GM21381 (cell line): Measurements from ENCODE around the gene CCR5AS.

Source experiments
- ATAC-seq: cut with Tn5 transposase; IDR thresholded peaks from one replicate; pipeline ENCODE4 v1.9.1; 2021; ENCODE audit warnings: mild to moderate bottlenecking, moderate library complexity; ENCODE audit not compliant: unreplicated experiment

Gene CCR5AS

DNA sequence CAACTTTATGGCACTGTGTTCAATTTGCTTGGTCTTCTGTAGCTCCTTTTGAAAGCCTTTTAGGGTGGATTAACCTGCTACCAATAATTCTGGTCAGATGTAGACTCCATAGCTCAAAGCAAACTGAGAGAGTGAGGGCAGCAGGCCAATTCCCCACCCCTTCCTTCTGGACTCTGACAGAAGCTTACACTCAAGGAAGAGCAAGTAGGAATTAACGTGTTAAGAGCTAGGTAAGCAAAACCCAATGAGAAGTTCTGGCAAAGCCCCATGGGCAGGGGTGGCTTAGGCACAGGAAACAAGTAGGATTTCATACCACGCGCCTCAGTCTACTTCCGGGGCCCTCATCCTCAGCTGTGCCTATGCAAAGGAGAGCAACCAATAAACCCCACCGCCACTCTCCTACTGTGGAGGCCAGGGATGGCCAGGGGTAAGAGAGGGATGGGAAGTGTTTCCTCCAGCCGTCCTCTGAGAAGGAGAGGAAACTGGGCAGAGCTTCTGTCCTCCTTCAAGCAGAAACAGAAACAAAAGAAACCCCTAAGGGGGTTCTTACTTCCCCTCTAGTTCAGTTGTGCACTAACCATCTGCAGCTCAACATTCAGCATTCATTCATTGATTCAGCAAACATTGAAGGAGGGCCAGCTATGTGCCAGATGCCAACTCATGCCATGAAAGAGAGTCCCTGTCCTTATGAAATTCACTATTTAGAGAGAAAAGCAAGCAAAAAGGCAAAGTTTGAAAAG lies 23.5 kb downstream of the CCR5AS start:
- ATAC-seq = no peak

DNA sequence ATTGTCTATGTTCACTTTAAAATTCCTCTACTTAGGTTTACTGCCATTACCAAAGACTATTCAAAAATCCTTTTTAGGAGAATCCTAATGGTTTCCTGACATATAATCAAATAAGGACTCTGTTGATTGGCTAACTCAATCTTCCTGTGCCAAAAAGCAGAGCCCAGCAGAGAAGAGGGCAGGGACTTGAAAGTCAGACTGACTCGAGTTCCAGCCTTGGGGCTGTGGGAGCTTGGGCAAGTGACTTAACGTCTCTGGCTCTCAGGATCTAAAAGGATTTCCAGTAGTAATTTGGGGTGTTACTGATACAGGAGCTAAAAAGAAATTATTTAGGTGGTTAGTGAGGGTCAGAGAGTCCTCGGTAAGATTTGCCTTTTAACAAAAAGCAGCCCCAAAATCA lies 25.2 kb downstream of the CCR5AS start:
- no peak for ATAC-seq

DNA sequence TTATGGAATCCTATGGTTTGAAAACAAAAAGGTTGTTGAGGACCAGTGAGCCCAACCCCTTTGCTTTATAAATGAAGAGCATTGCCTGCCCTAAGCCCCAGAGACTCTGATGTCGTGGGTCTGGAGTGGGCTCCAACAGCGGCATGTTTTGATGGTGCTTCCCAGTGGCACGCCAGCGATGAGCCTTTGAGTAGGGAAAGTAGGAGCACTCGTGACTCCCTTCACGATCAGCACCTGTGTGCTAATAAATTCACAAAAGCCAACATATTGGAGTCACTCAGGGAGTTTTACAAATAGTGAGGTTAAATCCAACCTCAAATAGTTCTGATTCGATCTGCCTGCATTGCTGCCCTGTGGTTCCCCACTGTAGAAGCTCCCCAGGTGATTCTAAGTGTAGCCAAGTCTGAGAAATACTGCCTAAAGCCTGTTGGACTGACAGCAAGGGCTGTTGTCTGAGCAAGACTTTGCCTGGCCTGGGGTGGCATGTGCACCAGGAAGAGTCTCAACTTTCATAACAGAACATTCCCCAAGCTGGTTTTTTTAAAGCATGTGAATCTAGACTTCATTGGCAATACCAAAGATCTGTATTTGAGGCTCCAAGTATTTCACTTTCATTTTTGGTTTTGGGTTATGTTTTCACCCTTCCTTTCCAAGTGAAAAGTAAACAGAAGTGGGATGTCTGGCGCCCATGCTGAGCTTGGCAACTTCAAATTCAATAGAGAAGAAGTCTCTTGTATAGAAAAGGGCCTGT lies 26.2 kb downstream of the CCR5AS start:
- ATAC-seq = no peak

DNA sequence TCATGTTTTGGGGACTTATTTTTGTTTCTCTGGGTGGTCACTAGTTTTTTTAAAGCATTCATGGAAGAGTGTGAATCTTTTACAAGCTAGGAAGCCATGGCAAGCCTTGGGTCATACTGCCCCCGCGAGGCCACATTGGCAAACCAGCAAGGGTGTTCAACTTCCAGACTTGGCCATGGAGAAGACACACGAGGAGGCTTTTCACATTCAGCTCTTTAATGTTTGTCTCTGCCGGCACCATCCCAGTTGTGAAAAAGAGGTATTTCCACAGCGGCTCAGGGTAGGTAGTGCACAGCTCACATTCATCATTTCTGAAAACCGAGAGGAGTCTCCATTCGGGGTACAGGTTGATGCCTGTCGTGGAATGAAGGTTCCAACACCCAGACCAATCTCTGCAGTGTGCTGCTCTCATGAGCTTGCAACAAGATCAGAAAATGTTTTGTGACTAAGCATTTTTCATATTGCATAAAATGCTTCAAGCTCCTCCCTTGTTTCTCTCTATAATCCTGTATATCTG lies 28.4 kb downstream of the CCR5AS start:
- ATAC-seq = no peak

DNA sequence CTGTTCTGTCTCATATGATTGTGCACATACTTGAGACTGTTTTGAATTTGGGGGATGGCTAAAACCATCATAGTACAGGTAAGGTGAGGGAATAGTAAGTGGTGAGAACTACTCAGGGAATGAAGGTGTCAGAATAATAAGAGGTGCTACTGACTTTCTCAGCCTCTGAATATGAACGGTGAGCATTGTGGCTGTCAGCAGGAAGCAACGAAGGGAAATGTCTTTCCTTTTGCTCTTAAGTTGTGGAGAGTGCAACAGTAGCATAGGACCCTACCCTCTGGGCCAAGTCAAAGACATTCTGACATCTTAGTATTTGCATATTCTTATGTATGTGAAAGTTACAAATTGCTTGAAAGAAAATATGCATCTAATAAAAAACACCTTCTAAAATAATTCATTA lies 31.1 kb downstream of the CCR5AS start:
- no peak for ATAC-seq

DNA sequence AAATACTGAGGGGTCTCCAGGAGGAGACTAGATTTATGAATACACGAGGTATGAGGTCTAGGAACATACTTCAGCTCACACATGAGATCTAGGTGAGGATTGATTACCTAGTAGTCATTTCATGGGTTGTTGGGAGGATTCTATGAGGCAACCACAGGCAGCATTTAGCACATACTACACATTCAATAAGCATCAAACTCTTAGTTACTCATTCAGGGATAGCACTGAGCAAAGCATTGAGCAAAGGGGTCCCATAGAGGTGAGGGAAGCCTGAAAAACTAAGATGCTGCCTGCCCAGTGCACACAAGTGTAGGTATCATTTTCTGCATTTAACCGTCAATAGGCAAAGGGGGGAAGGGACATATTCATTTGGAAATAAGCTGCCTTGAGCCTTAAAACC lies 31.6 kb downstream of the CCR5AS start:
- no peak for ATAC-seq

DNA sequence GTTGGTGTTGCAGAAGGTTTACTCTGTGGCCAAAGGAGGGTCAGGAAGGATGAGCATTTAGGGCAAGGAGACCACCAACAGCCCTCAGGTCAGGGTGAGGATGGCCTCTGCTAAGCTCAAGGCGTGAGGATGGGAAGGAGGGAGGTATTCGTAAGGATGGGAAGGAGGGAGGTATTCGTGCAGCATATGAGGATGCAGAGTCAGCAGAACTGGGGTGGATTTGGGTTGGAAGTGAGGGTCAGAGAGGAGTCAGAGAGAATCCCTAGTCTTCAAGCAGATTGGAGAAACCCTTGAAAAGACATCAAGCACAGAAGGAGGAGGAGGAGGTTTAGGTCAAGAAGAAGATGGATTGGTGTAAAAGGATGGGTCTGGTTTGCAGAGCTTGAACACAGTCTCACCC lies 32.1 kb downstream of the CCR5AS start:
- no peak for ATAC-seq

DNA sequence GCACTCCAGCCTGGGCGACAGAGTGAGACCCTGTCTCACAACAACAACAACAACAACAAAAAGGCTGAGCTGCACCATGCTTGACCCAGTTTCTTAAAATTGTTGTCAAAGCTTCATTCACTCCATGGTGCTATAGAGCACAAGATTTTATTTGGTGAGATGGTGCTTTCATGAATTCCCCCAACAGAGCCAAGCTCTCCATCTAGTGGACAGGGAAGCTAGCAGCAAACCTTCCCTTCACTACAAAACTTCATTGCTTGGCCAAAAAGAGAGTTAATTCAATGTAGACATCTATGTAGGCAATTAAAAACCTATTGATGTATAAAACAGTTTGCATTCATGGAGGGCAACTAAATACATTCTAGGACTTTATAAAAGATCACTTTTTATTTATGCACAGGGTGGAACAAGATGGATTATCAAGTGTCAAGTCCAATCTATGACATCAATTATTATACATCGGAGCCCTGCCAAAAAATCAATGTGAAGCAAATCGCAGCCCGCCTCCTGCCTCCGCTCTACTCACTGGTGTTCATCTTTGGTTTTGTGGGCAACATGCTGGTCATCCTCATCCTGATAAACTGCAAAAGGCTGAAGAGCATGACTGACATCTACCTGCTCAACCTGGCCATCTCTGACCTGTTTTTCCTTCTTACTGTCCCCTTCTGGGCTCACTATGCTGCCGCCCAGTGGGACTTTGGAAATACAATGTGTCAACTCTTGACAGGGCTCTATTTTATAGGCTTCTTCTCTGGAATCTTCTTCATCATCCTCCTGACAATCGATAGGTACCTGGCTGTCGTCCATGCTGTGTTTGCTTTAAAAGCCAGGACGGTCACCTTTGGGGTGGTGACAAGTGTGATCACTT lies 34.1 kb downstream of the CCR5AS start:
- ATAC-seq = no peak

DNA sequence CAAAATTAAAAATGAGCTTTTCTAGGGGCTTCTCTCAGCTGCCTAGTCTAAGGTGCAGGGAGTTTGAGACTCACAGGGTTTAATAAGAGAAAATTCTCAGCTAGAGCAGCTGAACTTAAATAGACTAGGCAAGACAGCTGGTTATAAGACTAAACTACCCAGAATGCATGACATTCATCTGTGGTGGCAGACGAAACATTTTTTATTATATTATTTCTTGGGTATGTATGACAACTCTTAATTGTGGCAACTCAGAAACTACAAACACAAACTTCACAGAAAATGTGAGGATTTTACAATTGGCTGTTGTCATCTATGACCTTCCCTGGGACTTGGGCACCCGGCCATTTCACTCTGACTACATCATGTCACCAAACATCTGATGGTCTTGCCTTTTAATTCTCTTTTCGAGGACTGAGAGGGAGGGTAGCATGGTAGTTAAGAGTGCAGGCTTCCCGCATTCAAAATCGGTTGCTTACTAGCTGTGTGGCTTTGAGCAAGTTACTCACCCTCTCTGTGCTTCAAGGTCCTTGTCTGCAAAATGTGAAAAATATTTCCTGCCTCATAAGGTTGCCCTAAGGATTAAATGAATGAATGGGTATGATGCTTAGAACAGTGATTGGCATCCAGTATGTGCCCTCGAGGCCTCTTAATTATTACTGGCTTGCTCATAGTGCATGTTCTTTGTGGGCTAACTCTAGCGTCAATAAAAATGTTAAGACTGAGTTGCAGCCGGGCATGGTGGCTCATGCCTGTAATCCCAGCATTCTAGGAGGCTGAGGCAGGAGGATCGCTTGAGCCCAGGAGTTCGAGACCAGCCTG lies 35.1 kb downstream of the CCR5AS start:
- no peak for ATAC-seq

DNA sequence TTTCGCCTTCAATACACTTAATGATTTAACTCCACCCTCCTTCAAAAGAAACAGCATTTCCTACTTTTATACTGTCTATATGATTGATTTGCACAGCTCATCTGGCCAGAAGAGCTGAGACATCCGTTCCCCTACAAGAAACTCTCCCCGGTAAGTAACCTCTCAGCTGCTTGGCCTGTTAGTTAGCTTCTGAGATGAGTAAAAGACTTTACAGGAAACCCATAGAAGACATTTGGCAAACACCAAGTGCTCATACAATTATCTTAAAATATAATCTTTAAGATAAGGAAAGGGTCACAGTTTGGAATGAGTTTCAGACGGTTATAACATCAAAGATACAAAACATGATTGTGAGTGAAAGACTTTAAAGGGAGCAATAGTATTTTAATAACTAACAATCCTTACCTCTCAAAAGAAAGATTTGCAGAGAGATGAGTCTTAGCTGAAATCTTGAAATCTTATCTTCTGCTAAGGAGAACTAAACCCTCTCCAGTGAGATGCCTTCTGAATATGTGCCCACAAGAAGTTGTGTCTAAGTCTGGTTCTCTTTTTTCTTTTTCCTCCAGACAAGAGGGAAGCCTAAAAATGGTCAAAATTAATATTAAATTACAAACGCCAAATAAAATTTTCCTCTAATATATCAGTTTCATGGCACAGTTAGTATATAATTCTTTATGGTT lies 35.9 kb downstream of the CCR5AS start, which contains the start of gene CCR5:
CCR5 (plus strand) TSS at position 108 of the 680 bp plus-strand sequence. CDS start 1,957 bp downstream, outside the sequence.
- ATAC-seq = no peak

DNA sequence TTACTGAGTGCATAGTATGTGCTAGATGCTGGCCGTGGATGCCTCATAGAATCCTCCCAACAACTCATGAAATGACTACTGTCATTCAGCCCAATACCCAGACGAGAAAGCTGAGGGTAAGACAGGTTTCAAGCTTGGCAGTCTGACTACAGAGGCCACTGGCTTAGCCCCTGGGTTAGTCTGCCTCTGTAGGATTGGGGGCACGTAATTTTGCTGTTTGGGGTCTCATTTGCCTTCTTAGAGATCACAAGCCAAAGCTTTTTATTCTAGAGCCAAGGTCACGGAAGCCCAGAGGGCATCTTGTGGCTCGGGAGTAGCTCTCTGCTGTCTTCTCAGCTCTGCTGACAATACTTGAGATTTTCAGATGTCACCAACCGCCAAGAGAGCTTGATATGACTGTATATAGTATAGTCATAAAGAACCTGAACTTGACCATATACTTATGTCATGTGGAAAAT lies 37.2 kb downstream of the CCR5AS start:
- ATAC-seq = peak; percentile 63

DNA sequence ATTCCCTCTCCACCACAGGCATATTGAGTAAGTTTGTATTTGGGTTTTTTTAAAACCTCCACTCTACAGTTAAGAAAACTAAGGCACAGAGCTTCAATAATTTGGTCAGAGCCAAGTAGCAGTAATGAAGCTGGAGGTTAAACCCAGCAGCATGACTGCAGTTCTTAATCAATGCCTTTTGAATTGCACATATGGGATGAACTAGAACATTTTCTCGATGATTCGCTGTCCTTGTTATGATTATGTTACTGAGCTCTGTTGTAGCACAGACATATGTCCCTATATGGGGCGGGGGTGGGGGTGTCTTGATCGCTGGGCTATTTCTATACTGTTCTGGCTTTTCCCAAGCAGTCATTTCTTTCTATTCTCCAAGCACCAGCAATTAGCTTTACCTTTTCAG lies 37.7 kb downstream of the CCR5AS start:
- no peak for ATAC-seq

DNA sequence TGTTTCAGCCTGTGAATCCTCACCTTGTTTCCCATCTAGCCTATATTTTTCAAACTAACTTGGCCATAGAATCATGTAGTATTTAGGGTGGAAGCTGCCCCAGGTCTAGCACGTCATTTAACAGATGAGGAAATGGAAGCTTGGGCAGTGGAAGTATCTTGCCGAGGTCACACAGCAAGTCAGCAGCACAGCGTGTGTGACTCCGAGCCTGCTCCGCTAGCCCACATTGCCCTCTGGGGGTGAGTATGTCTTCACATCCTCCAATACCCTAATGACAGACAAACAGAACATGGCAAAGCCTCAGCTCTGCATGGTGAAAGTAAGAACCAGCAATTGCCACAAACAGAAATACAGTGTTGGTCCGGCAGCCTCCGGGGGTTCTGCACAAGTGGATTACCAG lies 38.3 kb downstream of the CCR5AS start:
- peak; percentile 57 for ATAC-seq

DNA sequence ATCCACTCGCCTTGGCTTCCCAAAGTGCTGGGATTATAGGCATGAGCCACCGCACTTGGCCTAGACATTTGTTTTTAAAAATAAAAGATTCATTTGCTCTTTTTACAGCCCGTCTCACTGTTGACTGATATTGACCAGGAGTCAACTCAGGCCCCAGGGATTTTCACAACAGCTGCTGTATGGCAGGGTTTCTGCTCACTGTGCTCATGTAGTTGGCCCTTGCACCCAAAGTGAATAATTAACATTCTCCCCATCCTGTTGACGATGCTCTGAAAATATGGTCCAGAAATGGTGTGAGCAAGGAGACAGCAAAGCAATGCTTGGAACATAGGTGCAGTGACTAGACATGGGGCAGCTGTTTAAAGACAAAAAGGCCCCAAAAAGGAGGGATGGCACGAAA lies 39.1 kb downstream of the CCR5AS start:
- no peak for ATAC-seq

DNA sequence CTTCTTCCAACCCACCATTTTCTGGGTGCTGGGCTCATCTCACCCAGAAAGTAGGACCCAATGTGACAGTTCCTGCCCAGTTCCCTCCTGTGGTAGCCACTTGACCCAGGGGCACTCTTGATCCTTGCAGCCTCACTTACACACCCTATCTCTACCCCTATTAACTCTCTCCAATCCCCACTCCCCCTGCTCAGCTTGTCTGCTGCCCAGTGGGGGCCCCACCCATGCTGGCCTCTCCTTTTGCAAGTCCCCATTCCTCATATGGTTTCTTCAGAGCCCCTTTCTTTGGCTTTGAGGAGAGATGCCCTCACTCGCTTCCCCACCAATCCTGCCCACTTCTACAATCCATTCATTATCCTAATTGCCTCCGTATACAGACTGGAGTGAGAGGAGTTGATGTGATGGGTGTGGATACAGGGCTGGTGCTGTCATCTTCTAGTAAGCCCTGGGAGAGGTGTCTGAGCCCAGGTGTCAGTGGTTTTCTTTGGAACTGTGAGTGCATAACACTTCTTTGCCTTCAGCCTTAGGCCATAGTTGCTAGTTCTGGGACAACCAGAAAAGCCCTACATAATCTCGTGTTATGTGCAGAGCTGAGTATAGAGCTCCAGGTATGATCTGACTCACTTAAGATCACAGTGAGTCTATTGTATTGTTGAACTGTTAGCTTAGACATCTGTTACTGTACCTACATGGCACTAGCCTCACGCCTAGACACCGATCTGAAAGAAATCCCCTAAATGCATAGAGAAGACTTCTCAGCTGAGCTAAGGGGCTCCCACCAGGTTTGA lies 40.9 kb downstream of the CCR5AS start:
- ATAC-seq = no peak

DNA sequence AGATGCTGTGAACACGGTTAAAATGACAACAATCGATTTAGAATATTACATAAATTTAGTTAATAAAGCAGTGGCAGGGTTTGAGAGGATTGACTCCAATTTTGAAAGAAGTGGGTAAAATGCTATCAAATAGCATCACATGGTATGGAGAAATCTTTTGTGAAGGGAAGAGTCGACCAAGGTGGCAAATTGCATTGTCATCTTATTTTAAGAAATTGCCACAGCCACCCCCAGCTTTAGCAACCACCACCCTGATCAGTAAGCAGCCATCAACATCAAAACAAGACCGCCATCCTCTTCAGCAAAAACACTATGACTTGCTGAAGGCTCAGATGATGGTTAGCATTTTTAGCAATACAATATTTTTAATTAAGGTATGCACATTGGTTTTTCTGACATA lies 41.8 kb downstream of the CCR5AS start:
- ATAC-seq = no peak

DNA sequence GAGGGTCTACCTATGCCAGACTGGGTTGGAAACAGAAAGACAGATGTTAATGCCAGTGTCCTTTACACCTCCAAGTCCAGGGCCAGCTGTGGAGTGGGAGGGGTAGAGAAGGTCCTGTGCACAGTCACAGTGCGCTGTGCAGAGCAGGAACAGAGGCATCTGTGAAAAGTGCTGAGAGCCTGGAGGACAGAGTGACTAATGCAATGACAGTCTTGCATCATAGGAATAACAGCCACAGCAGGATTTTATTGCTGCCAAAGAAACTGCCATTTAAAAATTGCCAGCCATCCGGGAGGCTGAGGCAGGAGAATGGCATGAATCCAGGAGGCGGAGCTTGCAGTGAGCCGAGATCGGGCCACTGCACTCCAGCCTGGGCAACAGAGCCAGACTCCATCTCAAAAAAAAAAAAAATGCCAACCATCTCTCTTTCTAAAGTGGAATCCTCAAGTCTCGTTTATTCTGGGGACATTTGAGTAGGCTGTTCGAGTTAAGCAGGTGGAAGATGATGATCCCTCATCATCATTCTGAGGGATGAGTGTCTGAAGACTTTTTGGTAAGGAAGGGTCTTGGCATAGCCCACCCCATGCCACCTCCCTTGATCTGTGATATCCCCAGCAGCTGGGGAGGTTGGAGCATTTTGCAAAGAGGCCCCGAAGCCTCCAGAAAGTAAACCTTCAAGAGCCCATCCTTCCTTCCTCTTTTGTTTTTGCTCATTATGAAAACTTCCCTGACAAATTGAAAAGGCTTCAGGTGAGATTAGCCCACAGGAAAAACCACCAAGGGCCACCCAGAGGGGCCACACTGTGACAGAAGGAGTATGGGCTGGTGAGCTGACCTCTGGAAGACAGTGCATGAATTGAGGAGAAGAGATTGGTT lies 45.2 kb downstream of the CCR5AS start:
- ATAC-seq = no peak

DNA sequence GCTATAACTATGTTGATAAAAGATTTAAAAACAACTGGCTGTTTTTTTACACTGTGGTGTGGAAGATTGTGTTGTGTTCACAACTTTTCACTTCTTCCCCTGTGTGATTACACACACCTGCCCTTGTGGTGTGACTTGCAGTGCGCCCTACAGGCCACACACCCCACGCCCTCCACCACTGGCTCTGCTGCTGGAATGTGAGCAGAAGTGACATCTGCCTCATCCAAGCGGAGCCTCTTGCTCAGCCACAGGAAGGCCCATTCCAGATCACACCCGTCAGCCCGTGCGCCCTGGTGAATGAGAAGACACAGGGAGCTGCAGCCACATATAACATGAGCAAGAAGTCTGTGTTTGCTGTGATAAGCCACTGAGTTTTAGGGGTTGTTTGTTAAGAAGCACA lies 46.0 kb downstream of the CCR5AS start:
- no peak for ATAC-seq
